RPMI7951 (cell line): ENCODE results near the gene CHODL. TPM values are rescaled to one million over a fixed set of nuclear protein-coding genes. Genes with fewer than 3 reads are reported as not detected.

Experiments
- DNase-seq: peaks from one replicate; pipeline ENCODE4 v3.0.0-alpha.2; 2012; ENCODE audit warnings: low read depth
- total RNA-seq: library from RNA; depleted of rRNA; stranded (reverse); fragments of >200 nt; shearing (Covaris generic); gene quantifications from 2 replicates; pipeline ENCODE4 v1.2.3, GENCODE V29; 2014; rRNA removed

The CHODL gene
- total RNA-seq, 1 experiment from 2014 or later = not detected

DNA sequence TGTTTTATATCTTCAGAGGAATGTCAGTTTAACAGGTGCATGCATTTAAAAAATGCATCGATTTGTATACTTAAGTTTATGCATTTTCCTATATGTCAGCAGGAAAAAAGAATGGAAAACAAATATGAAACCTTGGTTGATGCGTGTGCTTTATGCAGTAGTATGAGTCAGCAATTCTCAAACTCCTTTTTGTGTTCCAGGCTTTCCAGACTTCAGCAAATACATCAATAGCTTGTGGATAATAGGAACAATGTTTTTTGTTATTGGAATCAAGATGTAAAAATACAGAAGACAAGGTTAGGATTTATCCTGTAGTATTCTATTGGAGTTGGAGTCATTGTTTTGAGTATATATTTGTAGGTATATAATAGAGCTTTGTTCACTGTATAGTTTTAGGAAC lies 45.2 kb downstream of the CHODL start:
- DNase-seq = no peak

GRCh38 chr21:18294100-18294499 lies 49.5 kb downstream of the CHODL start:
- DNase-seq = no peak

DNA sequence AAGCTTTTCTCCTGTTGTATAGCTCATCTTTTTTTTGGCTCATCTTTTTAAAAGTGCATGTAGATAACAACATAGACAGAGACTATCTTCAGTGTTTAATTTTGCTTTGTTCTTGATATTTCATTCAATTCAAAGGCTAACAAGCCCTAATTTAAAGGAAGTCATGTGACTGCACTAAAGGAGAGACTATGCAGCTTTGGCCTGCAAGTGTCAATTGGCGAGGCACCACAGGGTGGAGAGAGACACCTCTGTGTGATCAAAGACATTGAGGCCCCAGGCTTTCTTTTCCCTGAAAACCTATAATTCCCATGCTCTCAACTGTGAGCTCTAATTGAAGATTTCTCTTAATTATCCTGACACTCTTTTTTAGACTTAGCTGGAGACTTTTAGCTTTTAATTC lies 53.6 kb downstream of the CHODL start:
- no peak for DNase-seq

Other genes with a start within 250 kb of the CHODL start
- 2.0 and 3.6 TPM in 2 replicates for gene TMPRSS15, start 159.0 kb downstream of the CHODL start, total RNA-seq